ENCODE measurements around the gene OR7E24.
"Not testable (repeated sequence)": the region's sequence is repeated elsewhere in the genome, so short reads cannot be mapped to it uniquely, and the experiment has no call there.

Gene OR7E24

DNA sequence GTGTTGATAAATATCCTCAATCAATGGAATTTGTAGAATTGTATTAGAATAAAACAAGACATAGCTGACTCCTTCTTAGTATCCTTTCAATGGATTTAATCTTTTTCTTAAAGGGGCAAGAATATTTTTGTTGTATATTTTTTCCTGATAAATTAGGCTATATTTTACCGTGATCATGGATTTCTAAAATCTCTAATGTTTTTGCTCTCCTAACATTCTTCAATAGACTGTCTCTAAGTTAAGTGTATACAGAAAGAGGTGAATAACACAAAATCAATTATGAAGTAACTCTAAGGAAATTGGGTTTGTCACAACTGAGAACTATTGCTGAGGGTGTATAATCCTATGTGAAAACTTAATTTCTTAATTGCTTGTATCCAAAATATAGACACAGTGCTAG is at the start of gene OR7E24:
Gene OR7E24 (plus strand): TSS at position 301 of the 400 bp plus-strand sequence. CDS start 114 bp downstream, outside the sequence.
- DNase-seq, result no peak

- peak in 48 of 58 donors; percentile 0 to 67 (median 20) for DNase-seq
Measured at GRCh38 chr19:9205501-9206113, 45.1 kb upstream of the OR7E24 start.

DNA sequence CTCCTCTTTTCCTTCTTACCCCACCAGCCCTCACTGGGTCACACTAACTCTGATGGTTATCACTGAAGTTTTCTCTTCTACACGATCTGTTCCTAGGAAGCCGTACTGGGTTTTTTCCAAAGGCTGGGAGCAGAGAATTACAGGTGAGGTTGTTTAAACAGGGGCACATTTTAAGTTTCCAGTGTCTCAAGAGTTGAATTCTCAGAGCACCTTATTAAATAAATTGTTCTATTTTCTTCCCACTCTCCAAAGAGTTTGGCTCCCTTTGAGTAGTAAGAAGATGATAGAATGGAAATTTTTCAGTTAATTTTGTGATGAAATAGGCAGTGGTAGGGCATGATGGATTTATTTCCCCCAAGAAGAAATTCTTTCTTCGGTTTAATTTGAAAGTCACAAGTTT is 31.2 kb upstream of the OR7E24 start, which contains the start of gene OR7D4:
Gene OR7D4 (minus strand): TSS at position 101 of the 400 bp plus-strand sequence. CDS start 4,752 bp downstream, outside the sequence.
- DNase-seq, result no peak

GRCh38 chr19:9251236-9251635 is 506 bp downstream of the OR7E24 start:
- DNase-seq, result no peak

GRCh38 chr19:9283485-9283884 is 32.8 kb downstream of the OR7E24 start:
- not testable (repeated sequence) for DNase-seq

GRCh38 chr19:9289231-9289884 is 38.6 kb downstream of the OR7E24 start:
- DNase-seq, result no peak

DNA sequence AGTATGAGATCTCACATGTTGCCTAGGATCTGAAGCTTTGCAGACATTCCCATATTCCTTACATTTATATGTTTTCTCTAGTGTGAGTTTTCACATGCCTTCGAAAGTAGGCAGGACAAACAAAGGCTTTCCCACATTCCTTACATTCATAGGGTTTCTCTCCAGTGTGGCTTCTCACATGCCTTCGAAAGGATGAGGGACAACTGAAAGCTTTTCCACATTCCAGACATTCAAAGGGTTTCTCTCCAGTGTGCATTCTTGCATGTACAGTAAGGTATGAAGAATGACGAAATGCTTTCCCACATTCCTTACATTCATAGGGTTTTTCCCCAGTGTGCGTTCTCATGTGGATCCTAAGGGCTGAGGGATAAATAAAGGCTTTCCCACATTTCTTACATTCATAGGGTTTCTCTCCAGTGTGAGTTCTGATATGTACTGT is 44.7 kb downstream of the OR7E24 start:
- DNase-seq, result no peak

DNA sequence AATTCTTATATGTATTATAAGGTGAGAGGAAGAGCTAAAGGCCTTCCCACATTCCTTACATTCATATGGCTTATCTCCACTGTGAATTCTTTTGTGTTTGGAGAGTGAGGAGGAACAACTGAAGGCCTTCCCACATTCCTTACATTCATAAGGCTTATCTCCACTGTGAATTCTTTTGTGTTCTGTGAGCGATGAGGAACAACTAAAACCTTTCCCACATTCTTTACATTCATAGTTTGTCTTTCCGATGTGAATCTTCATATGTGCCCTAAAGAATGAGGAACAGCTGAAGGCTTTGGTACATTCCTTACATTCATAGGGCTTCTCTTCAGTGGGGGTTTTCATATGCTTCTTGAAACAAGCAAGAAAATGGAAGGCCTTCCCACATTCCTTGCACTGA is 45.6 kb downstream of the OR7E24 start:
- DNase-seq, result no peak

All from anterior cingulate cortex (tissue), 58 donors.